ENCODE results near the gene SAFB. TPM values are rescaled to one million over a fixed set of nuclear protein-coding genes. Genes with fewer than 3 reads are reported as not detected.

Gene SAFB
- total RNA-seq, 1 experiment from 2014 or later = 53.0 TPM

GRCh38 chr19:5690955-5691821 lies 68.3 kb downstream of the SAFB start:
- peaks cover 28% of the 10 kb centered on the region for H3K36me3 ChIP-seq (ENCODE audit: insufficient read depth, low read length)
- H3K9me2 ChIP-seq (replicated peaks; ENCODE audit: insufficient read depth, low read length) = no peaks in the 10 kb centered on the region
- H4K20me1 ChIP-seq (ENCODE audit: insufficient read depth, low read depth, low read length) = peaks cover 49% of the 10 kb centered on the region
- peaks cover 19% of the 10 kb centered on the region for H3K4me1 ChIP-seq (ENCODE audit: low read length)
- H3K27me3 ChIP-seq (ENCODE audit: low read length) = no peaks in the 10 kb centered on the region
- peak overlapping the region; percentile 95 for H3K4me2 ChIP-seq (ENCODE audit: low read depth, low read length, poor library complexity, severe bottlenecking)
- H2AFZ ChIP-seq (ENCODE audit: low read length) = no peak overlapping the region
- peak overlapping the region; percentile 92 for H3K27ac ChIP-seq (ENCODE audit: low read length)
- H3K79me2 ChIP-seq (ENCODE audit: low read length) = peaks cover 43% of the 10 kb centered on the region
- H3K4me3 ChIP-seq (ENCODE audit: low read length) = peak overlapping the region; percentile 97
- DNase-seq = peak; percentile 75
- no peaks in the 10 kb centered on the region for H3K9me3 ChIP-seq (ENCODE audit: low read length)
- H3K9ac ChIP-seq (ENCODE audit: low read length) = peak overlapping the region; percentile 100

- no peaks in the 10 kb centered on the region for H3K9me3 ChIP-seq (ENCODE audit: low read length)
- H4K20me1 ChIP-seq (ENCODE audit: insufficient read depth, low read depth, low read length) = peaks cover 56% of the 10 kb centered on the region
- no peaks in the 10 kb centered on the region for H3K27me3 ChIP-seq (ENCODE audit: low read length)
- H2AFZ ChIP-seq (ENCODE audit: low read length) = no peak overlapping the region
- no peak for DNase-seq
- peaks cover 43% of the 10 kb centered on the region for H3K79me2 ChIP-seq (ENCODE audit: low read length)
- H3K4me3 ChIP-seq (ENCODE audit: low read length) = peak overlapping the region; percentile 97
- no peak overlapping the region for H3K27ac ChIP-seq (ENCODE audit: low read length)
- peaks cover 15% of the 10 kb centered on the region for H3K4me1 ChIP-seq (ENCODE audit: low read length)
- peak overlapping the region; percentile 100 for H3K9ac ChIP-seq (ENCODE audit: low read length)
- no peaks in the 10 kb centered on the region for H3K9me2 ChIP-seq (replicated peaks; ENCODE audit: insufficient read depth, low read length)
- H3K4me2 ChIP-seq (ENCODE audit: low read depth, low read length, poor library complexity, severe bottlenecking) = peak overlapping the region; percentile 95
- H3K36me3 ChIP-seq (ENCODE audit: insufficient read depth, low read length) = peaks cover 28% of the 10 kb centered on the region
These were observed 69.2 kb downstream of the SAFB start for GRCh38 chr19:5691822-5692722.

GRCh38 chr19:5692723-5693194 lies 69.9 kb downstream of the SAFB start:
- DNase-seq = no peak
- peaks cover 28% of the 10 kb centered on the region for H3K36me3 ChIP-seq (ENCODE audit: insufficient read depth, low read length)
- H3K4me1 ChIP-seq (ENCODE audit: low read length) = peaks cover 15% of the 10 kb centered on the region
- no peaks in the 10 kb centered on the region for H3K9me3 ChIP-seq (ENCODE audit: low read length)
- H2AFZ ChIP-seq (ENCODE audit: low read length) = no peak overlapping the region
- H3K4me2 ChIP-seq (ENCODE audit: low read depth, low read length, poor library complexity, severe bottlenecking) = peak overlapping the region; percentile 95
- peak overlapping the region; percentile 100; the same call in 1 of the 2 replicates for H3K9ac ChIP-seq (ENCODE audit: low read length)
- no peaks in the 10 kb centered on the region for H3K27me3 ChIP-seq (ENCODE audit: low read length)
- no peak overlapping the region for H3K27ac ChIP-seq (ENCODE audit: low read length)
- H4K20me1 ChIP-seq (ENCODE audit: insufficient read depth, low read depth, low read length) = peaks cover 58% of the 10 kb centered on the region
- peak overlapping the region; percentile 97; the same call in 1 of the 2 replicates for H3K4me3 ChIP-seq (ENCODE audit: low read length)
- peaks cover 43% of the 10 kb centered on the region for H3K79me2 ChIP-seq (ENCODE audit: low read length)
- H3K9me2 ChIP-seq (replicated peaks; ENCODE audit: insufficient read depth, low read length) = no peaks in the 10 kb centered on the region

- Histone ChIP-seq H3K4me2 (ENCODE audit: low read depth, low read length, poor library complexity, severe bottlenecking) (no peak overlapping the region), H3K4me1 (ENCODE audit: low read length) (peaks cover 15% of the 10 kb centered on the region), H3K9me3 (ENCODE audit: low read length) (no peaks in the 10 kb centered on the region), H3K9ac (ENCODE audit: low read length) (no peak overlapping the region), H3K27me3 (ENCODE audit: low read length) (no peaks in the 10 kb centered on the region), H4K20me1 (ENCODE audit: insufficient read depth, low read depth, low read length) (peaks cover 63% of the 10 kb centered on the region), H3K27ac (ENCODE audit: low read length) (no peak overlapping the region), H3K4me3 (ENCODE audit: low read length) (no peak overlapping the region), H2AFZ (ENCODE audit: low read length) (no peak overlapping the region), H3K79me2 (ENCODE audit: low read length) (peaks cover 43% of the 10 kb centered on the region), H3K36me3 (ENCODE audit: insufficient read depth, low read length) (peaks cover 28% of the 10 kb centered on the region), H3K9me2 (replicated peaks; ENCODE audit: insufficient read depth, low read length) (no peaks in the 10 kb centered on the region)
- DNase-seq = no peak
These were observed 70.6 kb downstream of the SAFB start for GRCh38 chr19:5693195-5694166.

GRCh38 chr19:5694167-5694955 lies 71.5 kb downstream of the SAFB start:
- no peaks in the 10 kb centered on the region for H3K27me3 ChIP-seq (ENCODE audit: low read length)
- no peaks in the 10 kb centered on the region for H3K9me2 ChIP-seq (replicated peaks; ENCODE audit: insufficient read depth, low read length)
- H3K36me3 ChIP-seq (ENCODE audit: insufficient read depth, low read length) = peaks cover 28% of the 10 kb centered on the region
- H3K9me3 ChIP-seq (ENCODE audit: low read length) = no peaks in the 10 kb centered on the region
- H2AFZ ChIP-seq (ENCODE audit: low read length) = no peak overlapping the region
- H3K9ac ChIP-seq (ENCODE audit: low read length) = no peak overlapping the region
- no peak for DNase-seq
- H3K4me3 ChIP-seq (ENCODE audit: low read length) = no peak overlapping the region
- no peak overlapping the region for H3K27ac ChIP-seq (ENCODE audit: low read length)
- peaks cover 43% of the 10 kb centered on the region for H3K79me2 ChIP-seq (ENCODE audit: low read length)
- H3K4me1 ChIP-seq (ENCODE audit: low read length) = peaks cover 15% of the 10 kb centered on the region
- peaks cover 63% of the 10 kb centered on the region for H4K20me1 ChIP-seq (ENCODE audit: insufficient read depth, low read depth, low read length)
- H3K4me2 ChIP-seq (ENCODE audit: low read depth, low read length, poor library complexity, severe bottlenecking) = no peak overlapping the region

GRCh38 chr19:5694956-5695648 lies 72.2 kb downstream of the SAFB start:
- H3K4me2 ChIP-seq (ENCODE audit: low read depth, low read length, poor library complexity, severe bottlenecking) = no peak overlapping the region
- peaks cover 63% of the 10 kb centered on the region for H4K20me1 ChIP-seq (ENCODE audit: insufficient read depth, low read depth, low read length)

More at GRCh38 chr19:5694956-5695648, 72.2 kb downstream of the SAFB start:
- H3K79me2 ChIP-seq (ENCODE audit: low read length) = peaks cover 43% of the 10 kb centered on the region
- no peak overlapping the region for H3K4me3 ChIP-seq (ENCODE audit: low read length)
- H3K9me2 ChIP-seq (replicated peaks; ENCODE audit: insufficient read depth, low read length) = no peaks in the 10 kb centered on the region
- H3K36me3 ChIP-seq (ENCODE audit: insufficient read depth, low read length) = peaks cover 28% of the 10 kb centered on the region
- H3K9me3 ChIP-seq (ENCODE audit: low read length) = no peaks in the 10 kb centered on the region
- no peak overlapping the region for H3K27ac ChIP-seq (ENCODE audit: low read length)
- DNase-seq = no peak
- H2AFZ ChIP-seq (ENCODE audit: low read length) = no peak overlapping the region
- H3K4me1 ChIP-seq (ENCODE audit: low read length) = peaks cover 12% of the 10 kb centered on the region
- no peaks in the 10 kb centered on the region for H3K27me3 ChIP-seq (ENCODE audit: low read length)
- H3K9ac ChIP-seq (ENCODE audit: low read length) = no peak overlapping the region
